HG02884 (cell line): ENCODE measurements around the gene NEB.

ENCODE experiments used
- ATAC-seq: cut with Tn5 transposase; IDR thresholded peaks from one replicate; pipeline ENCODE4 v1.9.1; 2021; ENCODE audit warnings: mild to moderate bottlenecking, moderate library complexity; ENCODE audit not compliant: unreplicated experiment

The NEB gene

GRCh38 chr2:151733771-151734672, at the start of gene NEB:
Gene NEB, minus strand, starts transcription at chr2:151734476. Its CDS starts 1,320 bp downstream, at chr2:151733156.
- no peak for ATAC-seq

- no peak for ATAC-seq
Measured at GRCh38 chr2:151783133-151783520, 48.9 kb upstream of the NEB start.

- ATAC-seq = no peak
Measured at GRCh38 chr2:151782378-151783132, 48.3 kb upstream of the NEB start.

- no peak for ATAC-seq
Measured at GRCh38 chr2:151781642-151782041, 47.4 kb upstream of the NEB start.

- no peak for ATAC-seq
Measured at GRCh38 chr2:151780938-151781337, 46.7 kb upstream of the NEB start.

- ATAC-seq = no peak
Measured at GRCh38 chr2:151777935-151778334, 43.7 kb upstream of the NEB start.

- no peak for ATAC-seq
Measured at GRCh38 chr2:151777487-151777886, 43.2 kb upstream of the NEB start.

- no peak for ATAC-seq
Measured at GRCh38 chr2:151776367-151776766, 42.1 kb upstream of the NEB start.

- peak; percentile 30 for ATAC-seq
Measured at GRCh38 chr2:151775057-151775740, 40.9 kb upstream of the NEB start.

- ATAC-seq = no peak
Measured at GRCh38 chr2:151774506-151774905, 40.2 kb upstream of the NEB start.

- peak; percentile 85 for ATAC-seq
Measured at GRCh38 chr2:151771599-151772358, 37.5 kb upstream of the NEB start.

GRCh38 chr2:151770995-151771394, 36.7 kb upstream of the NEB start:
- ATAC-seq = peak; percentile 12

GRCh38 chr2:151769606-151770005, 35.3 kb upstream of the NEB start:
- no peak for ATAC-seq

- ATAC-seq = no peak
Measured at GRCh38 chr2:151767536-151767935, 33.3 kb upstream of the NEB start.

GRCh38 chr2:151766437-151767153, 32.3 kb upstream of the NEB start:
- ATAC-seq = peak; percentile 50

GRCh38 chr2:151765760-151766410, 31.6 kb upstream of the NEB start:
- ATAC-seq = no peak

- ATAC-seq = no peak
Measured at GRCh38 chr2:151762694-151763093, 28.4 kb upstream of the NEB start.

GRCh38 chr2:151761687-151762086, 27.4 kb upstream of the NEB start:
- no peak for ATAC-seq

GRCh38 chr2:151761193-151761592, 26.9 kb upstream of the NEB start:
- ATAC-seq = no peak
